ENCODE measurements around the gene FNDC3A. TPM values are rescaled to one million over a fixed set of nuclear protein-coding genes. Genes with fewer than 3 reads are reported as not detected.
A peak's percentile ranks its signal among the peaks of the same experiment; 100 is the strongest.

Gene FNDC3A
- total RNA-seq, 1 experiment from 2014 or later = 13.2 TPM

DNA sequence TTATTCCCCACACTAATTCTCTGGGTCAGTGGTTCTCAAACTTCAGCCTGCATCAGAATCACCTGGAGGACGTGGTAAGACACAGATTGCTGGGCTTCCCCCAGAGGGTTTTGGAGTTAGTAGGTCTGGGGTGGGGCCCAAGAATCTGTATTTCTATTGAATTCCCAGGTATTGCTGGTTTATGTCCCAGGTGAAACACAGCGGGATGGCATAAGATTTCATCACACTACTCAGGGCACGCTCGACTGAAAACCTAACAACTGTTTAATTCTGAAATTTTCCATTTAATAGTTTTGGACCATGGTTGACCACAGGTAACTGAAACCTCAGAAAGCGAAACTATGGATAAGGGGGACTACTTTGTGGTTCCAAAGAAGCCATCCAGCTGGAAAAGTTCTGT is 250.9 kb downstream of the FNDC3A start:
- peaks cover 8% of the 10 kb centered on the region for H3K27me3 ChIP-seq
- H3K9me3 ChIP-seq = 0 out of 2 replicates have a peak, but pooled peaks cover under 1% of the 10 kb centered on the region
- no peaks in the 10 kb centered on the region for H3K36me3 ChIP-seq
- no peak overlapping the region for H3K4me3 ChIP-seq
- DNase-seq = no peak

DNA sequence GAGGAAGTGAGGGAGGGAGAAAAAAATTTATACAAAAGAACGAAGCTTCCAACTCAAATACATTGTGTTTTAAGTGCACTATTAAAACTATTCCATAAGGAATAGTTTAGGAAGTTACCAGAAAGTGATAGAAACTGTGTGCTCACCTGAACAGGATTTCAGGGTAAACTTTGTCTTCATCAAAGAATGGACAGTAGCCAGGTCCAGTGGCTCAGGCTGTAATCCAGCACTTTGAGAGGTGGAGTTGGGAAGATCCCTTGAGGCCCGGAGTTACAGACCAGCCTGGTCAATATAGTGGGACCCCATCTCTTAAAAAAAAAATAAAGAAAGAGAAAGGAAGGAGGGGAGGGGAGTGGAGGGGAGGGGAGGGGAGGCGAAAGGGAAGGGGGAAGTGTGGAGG is 259.0 kb downstream of the FNDC3A start:
- H3K27me3 ChIP-seq = no peaks in the 10 kb centered on the region
- H3K9me3 ChIP-seq = no peaks in the 10 kb centered on the region
- H3K36me3 ChIP-seq = no peaks in the 10 kb centered on the region
- H3K4me3 ChIP-seq = no peak overlapping the region
- DNase-seq = no peak

DNA sequence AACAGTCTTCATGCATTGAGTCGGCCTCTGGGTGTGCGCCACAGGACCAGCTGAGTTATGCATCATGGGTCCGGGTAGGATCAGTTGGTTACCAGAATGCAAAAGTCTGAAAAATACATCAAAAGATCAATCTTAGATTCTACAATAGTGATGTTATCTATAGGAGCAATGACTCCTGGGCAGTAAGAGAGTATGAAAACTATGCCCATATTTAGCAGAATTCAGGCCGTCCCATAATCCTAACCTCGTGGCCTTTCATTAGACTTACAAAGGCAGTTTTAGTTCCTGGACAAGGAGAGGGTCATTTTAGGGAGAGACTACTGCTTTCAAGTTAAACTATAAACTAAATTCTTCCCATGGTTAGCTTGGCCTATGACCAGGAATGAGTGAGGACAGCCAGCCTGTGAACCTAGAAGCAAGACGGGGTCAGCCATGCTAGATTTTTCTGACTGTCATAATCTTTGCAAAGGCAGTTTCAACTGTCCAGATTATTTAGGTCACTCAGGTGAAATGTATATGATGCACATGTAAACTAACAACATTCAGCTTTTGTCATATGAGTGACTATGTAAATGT is 260.2 kb downstream of the FNDC3A start:
- Histone ChIP-seq H3K27me3 (no peaks in the 10 kb centered on the region), H3K4me3 (no peak overlapping the region), H3K36me3 (no peaks in the 10 kb centered on the region), H3K9me3 (no peaks in the 10 kb centered on the region)
- no peak for DNase-seq

DNA sequence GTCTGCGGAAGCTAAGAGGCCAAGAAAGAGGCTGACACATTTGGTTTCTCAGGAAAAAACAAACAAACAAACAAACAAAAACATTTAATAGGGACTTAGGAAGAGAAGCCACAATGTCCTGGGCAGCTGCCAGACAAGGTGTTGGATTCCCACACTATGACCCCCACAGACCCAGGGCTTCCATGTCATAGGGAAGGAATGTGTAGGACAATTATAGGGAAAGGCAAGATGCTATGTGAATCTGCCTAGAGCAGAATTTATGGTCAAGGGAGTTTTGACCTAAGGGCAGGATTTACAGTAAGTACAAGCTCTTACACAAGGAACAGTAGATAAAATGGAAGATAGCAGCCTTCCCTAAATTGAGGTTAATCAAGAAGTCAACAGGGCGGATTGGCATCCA is 262.9 kb downstream of the FNDC3A start:
- Histone ChIP-seq H3K4me3 (no peak overlapping the region), H3K27me3 (no peaks in the 10 kb centered on the region), H3K36me3 (no peaks in the 10 kb centered on the region), H3K9me3 (peaks cover 3% of the 10 kb centered on the region; the same call in 1 of the 2 replicates)
- no peak for DNase-seq

DNA sequence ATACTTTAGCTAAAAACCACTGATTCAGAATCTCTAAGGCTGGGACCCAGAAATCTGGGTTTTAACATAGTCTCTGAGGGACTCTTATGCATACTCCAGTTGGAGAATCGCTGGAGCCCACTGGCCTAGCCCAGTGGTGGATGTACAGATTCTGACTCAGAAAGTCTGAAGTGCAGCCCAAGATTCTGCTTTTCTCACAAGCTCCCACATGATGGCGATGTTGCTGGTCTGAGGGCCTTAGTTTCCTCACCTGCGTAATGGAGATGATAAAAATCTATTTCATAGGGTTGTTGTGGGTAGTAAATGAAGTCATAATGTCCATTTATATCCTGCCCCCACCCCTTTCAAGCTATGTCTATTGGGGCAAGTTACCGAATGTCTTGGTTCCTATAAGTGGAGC is 264.3 kb downstream of the FNDC3A start:
- peaks cover 2% of the 10 kb centered on the region; the same call in 1 of the 2 replicates for H3K27me3 ChIP-seq
- H3K36me3 ChIP-seq = no peaks in the 10 kb centered on the region
- peaks cover 3% of the 10 kb centered on the region; the same call in 1 of the 2 replicates for H3K9me3 ChIP-seq
- no peak overlapping the region for H3K4me3 ChIP-seq
- peak; percentile 14 for DNase-seq

DNA sequence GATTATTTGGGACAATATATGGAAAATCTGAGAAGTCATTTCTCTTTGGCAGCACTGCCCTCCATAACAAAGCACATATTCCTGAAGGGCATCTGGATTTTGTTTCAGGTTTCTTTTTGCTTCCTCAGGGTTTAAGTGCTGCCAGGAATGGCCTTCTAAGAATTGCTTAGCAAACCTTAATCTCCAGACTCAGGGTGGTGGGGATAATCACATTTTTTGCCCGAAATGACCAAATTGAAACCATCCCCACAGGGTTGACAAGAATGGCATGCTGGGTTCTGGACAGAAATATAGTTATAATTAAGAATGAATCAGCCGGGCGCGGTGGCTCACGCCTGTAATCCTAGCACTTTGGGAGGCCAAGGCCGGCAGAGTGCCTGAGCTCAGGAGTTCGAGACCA is 265.6 kb downstream of the FNDC3A start:
- no peak for DNase-seq
- no peak overlapping the region for H3K4me3 ChIP-seq
- H3K36me3 ChIP-seq = no peaks in the 10 kb centered on the region
- H3K9me3 ChIP-seq = peaks cover 3% of the 10 kb centered on the region; the same call in 1 of the 2 replicates
- H3K27me3 ChIP-seq = peaks cover 6% of the 10 kb centered on the region; the same call in 1 of the 2 replicates

DNA sequence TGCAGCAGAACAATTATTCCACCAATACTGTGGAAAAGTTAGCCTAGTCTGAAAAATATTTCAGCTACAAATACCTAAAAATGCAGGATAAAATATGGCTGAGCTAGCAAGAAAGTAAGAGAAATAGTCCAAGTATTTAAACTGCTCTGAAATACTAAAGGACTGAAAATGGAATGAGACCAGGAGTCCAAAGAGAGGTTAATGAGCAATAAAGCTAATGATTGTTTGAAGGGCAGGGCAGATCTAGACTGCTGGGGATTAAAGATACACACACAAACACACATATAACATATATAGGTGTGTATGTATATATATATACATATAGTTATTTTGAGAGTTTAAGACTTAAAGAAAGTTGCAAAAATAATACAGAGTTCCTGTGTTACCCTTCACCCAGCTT is 269.4 kb downstream of the FNDC3A start:
- no peak for DNase-seq
- peaks cover 3% of the 10 kb centered on the region; the same call in 1 of the 2 replicates for H3K9me3 ChIP-seq
- no peak overlapping the region for H3K4me3 ChIP-seq
- peaks cover 6% of the 10 kb centered on the region; the same call in 1 of the 2 replicates for H3K27me3 ChIP-seq
- no peaks in the 10 kb centered on the region for H3K36me3 ChIP-seq

DNA sequence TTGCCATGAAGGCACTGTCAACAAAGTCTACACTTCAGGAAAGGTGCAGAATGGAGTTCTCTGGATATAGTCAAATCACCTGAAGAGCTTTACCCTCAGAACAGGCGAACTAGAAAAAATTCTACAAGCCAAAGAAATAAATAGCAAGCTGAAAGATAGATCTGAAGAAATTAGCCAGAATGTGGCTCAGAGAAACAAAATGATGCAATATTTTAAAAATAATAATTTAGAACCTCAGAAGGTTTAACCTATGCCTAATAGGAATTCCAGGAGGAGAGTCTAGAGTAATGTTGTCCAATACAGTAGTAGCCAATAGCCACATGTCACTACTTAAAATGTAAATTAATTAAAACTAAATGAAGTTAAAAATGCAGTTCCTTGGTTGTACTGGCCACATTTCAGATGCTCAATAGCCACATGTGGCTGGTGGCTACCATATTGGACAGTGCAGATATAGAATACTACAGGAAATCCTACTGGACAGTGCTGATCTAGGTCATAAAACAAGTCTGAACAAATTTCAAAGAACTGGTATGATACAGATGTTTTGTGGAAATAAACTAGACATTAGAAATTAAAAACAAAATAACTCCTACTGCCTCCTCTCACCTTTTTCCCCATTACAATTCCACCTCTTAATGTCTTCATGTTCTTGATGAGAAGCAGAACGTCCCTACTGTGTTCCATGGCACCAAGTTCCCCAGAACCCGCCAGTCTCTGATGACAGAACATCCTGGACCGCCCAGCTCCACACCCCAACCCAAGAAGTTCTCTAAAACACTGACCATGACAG is 271.3 kb downstream of the FNDC3A start:
- peaks cover 3% of the 10 kb centered on the region; the same call in 1 of the 2 replicates for H3K9me3 ChIP-seq
- peak overlapping the region; percentile 74 for H3K4me3 ChIP-seq
- no peaks in the 10 kb centered on the region; the same call in 1 of the 2 replicates for H3K36me3 ChIP-seq
- no peak for DNase-seq
- peaks cover 6% of the 10 kb centered on the region; the same call in 1 of the 2 replicates for H3K27me3 ChIP-seq

DNA sequence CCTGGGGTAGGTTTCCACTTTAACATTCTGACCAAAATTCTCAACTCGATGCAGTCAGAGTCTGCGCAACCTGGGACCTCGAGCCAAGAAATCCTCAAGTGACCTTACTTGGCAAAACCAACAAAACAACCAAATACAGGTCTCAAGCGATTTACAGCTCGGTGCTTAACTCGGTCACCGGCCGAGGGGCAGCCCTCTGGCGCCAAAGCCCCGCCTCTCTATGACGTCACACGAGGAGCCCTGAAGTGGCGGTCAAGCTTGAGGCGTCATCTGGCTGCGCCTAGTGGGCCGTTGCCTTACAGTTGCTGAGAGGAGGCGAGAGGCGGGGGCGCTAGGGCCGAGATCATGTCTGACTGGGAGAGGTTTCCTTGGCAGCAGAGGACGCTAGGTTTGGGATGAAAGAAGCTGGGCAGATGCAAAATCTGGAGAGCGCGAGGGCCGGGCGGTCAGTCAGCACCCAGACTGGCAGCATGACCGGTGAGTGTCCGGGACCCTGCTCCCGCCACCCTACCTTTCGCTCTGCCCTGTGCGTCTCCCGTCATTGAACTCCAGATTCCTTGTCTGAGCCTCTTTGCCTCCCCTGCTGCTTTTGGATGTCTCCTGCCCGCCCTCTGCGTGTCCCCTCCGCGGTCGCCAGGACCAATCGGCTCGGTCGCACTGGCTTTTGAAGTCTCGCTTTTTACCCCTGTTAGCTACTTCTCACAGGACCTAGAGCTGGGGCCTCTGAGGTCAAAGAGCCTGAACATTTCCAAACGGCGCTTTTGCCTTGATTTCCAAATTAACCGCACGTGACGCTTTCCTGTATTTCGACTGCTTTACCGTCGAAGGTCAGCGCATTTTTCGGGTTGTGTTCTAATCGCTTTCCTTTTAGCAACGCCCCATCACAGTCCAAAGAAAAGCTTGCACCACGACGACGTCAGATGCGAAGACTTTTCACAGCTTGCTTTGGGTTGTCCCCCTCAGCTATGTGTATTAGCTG is 272.2 kb downstream of the FNDC3A start, which contains the start of gene CDADC1:
CDADC1 (plus strand) TSS at position 283 of the 979 bp plus-strand sequence; CDS start at position 396, 113 bp downstream.
- H3K4me3 ChIP-seq = peak within 1 kb of the TSS; percentile 74
- DNase-seq = peak; percentile 98
- H3K36me3 ChIP-seq = peaks cover 2% of the 10 kb centered on the region; the same call in 1 of the 2 replicates
- H3K27me3 ChIP-seq = peaks cover 6% of the 10 kb centered on the region; the same call in 1 of the 2 replicates
- no peaks in the 10 kb centered on the region for H3K9me3 ChIP-seq

DNA sequence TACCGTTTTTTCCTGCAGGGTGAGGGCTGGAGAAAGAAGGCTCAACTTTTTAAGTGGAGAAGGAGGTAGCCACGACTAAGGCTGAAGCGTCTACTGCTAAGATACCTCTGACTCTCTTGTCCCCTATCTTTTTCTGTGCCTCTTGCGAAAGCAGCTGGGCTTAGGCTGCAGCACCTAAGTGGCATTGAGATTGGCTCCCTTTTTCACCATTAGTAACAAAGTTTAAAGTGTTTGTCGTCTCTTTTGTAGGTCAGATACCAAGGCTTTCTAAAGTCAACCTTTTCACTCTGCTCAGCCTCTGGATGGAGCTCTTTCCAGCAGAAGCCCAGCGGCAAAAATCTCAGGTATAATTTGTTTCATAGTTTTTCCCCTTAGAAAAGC is 272.9 kb downstream of the FNDC3A start:
- peak overlapping the region; percentile 74 for H3K4me3 ChIP-seq
- peaks cover 6% of the 10 kb centered on the region; the same call in 1 of the 2 replicates for H3K27me3 ChIP-seq
- peaks cover 2% of the 10 kb centered on the region; the same call in 1 of the 2 replicates for H3K36me3 ChIP-seq
- H3K9me3 ChIP-seq = no peaks in the 10 kb centered on the region
- DNase-seq = no peak

DNA sequence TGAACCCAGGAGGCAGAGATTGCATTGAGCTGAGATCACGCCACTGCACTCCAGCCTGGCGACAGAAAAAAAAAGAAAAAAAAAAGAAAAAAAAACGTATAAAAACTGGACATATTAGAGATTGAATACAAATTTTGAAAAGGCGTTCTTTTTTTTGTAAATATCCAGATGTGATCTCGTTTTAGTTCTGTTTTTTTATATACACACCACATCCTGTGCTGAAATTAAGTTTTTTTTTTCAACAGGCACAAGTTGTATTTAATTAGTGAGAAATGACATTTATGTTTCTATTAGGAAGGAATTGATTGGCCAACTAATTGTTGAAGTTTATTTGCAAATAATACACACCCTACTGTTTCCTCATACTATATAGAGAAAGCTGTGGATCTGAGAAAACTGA is 275.6 kb downstream of the FNDC3A start:
- no peak overlapping the region for H3K4me3 ChIP-seq
- H3K27me3 ChIP-seq = no peaks in the 10 kb centered on the region
- H3K36me3 ChIP-seq = peaks cover 10% of the 10 kb centered on the region
- no peaks in the 10 kb centered on the region for H3K9me3 ChIP-seq
- no peak for DNase-seq

DNA sequence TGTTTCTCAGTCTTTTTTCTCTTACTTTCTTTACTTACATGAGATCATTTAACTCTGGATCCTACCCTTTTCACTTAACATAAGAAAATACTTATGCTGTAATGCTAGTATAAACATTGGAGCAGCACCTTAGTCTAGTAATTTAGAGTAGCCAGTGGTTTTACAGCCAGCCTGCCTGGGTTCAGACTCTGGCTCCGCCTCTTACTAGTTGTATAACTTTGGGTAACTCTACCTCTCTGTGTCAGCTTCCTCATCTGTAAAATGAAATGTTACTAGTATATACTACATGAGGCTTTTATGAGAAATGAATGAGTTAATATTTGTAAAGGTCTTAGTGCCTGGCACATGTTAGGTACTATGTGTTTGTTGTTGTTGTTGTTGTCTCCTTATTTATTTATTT is 277.6 kb downstream of the FNDC3A start:
- DNase-seq = no peak
- Histone ChIP-seq H3K4me3 (no peak overlapping the region), H3K36me3 (peaks cover 19% of the 10 kb centered on the region)

DNA sequence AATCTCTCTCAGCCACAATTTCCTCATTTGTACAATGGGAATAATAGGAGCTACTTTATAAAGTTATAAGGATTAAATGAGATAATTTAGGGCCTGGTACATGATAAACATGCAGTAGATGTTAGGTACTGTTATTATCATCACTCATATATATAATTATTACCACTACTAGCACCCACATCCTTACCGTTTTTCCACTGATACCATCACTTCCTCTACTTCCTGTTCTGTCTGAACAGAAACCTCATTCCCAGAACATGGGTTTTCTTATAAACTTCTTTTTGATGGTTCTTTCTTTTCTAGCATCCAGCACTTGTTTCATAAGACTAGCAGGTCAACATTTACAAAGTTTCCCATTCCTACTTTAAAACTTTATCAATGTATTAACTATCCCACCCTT is 278.3 kb downstream of the FNDC3A start:
- no peaks in the 10 kb centered on the region for H3K27me3 ChIP-seq
- H3K36me3 ChIP-seq = peaks cover 21% of the 10 kb centered on the region
- H3K4me3 ChIP-seq = no peak overlapping the region
- H3K9me3 ChIP-seq = no peaks in the 10 kb centered on the region
- DNase-seq = no peak

More for the DNA sequence above, 277.6 kb downstream of the FNDC3A start:
- H3K27me3 ChIP-seq = no peaks in the 10 kb centered on the region
- no peaks in the 10 kb centered on the region for H3K9me3 ChIP-seq

DNA sequence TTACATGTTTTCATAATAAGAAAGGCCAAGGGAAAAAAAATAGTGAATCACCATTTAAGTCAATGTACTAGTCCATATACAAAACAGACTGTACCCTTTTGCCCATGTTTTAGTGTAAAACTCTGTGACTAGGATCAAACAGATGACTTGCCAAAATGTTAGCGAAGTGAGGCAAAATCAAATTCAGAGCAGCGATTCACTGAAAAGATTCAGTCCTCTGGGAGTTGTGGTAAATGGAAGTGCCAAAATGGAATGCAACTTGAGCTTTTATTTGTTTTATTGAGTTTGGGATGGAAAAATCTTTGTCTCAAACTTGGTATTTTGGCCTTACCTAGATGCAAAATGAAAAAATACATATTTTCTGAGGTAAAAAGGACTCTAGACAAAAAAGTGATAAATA is 281.1 kb downstream of the FNDC3A start:
- H3K9me3 ChIP-seq = no peaks in the 10 kb centered on the region
- H3K36me3 ChIP-seq = peaks cover 31% of the 10 kb centered on the region
- no peak for DNase-seq
- H3K4me3 ChIP-seq = no peak overlapping the region
- H3K27me3 ChIP-seq = no peaks in the 10 kb centered on the region

DNA sequence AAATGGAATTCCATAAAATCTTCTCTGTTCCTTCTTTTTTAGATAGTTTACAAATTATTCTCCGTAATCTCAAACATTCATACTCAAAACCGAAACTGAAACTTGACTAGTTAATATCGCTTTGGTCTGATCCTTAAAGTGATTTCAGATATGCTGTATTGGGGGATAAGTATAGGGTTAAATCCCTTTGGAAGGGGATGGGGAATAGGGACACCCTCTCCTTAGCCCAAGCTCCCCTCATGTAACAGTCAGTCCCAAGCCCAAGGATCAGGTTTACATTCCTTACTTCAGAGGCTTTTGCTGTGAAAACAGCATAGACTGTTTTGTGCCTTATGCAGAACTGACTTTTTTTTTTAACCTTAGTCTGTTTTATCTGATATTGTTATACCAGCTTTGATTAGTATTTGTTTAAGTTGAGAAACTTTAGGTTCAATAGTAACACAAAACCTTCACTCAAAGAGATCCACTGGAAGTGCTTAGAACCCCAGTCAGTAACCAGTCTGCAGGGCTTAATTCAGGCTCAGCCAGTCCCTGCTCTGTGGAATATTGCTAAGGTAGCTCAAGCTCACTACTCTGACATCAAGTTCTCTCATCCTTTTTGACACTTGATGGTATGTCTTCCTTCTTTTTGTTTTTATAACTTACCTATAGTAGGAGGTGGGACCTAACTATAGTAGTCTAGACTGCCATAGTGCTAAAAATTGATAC is 282.5 kb downstream of the FNDC3A start:
- no peak for DNase-seq
- Histone ChIP-seq H3K36me3 (peaks cover 29% of the 10 kb centered on the region), H3K27me3 (no peaks in the 10 kb centered on the region), H3K4me3 (no peak overlapping the region), H3K9me3 (no peaks in the 10 kb centered on the region)
